K562 (cell line): Measurements from ENCODE around the gene RNF113A. TPM values are rescaled to one million over a fixed set of nuclear protein-coding genes. Genes with fewer than 3 reads are reported as not detected.

Source experiments
- ATF7 ChIP-seq: fragments of 450-650 bp; IDR thresholded peaks from 2 replicates; pipeline ENCODE4 v1.7.1; 2014; ENCODE audit warnings: mild to moderate bottlenecking, moderate library complexity
- BACH1 ChIP-seq: fragments of 200-800 bp; sonication (Bioruptor generic); IDR thresholded peaks from 2 replicates; pipeline ENCODE4 v1.6.1; 2016; ENCODE audit warnings: missing genetic modification characterization, missing compliant biosample characterization
- CBX2 ChIP-seq: fragments of 200-600 bp; sonication (generic); IDR thresholded peaks from one replicate; pipeline ENCODE4 v1.6.1; 2012; ENCODE audit warnings: mild to moderate bottlenecking, low read length, inconsistent platforms; ENCODE audit not compliant: insufficient read depth, poor library complexity, severe bottlenecking
- CREB1 ChIP-seq, 2 experiments: sonication (generic) in 1 of 2; formaldehyde crosslinking in 1 of 2; IDR thresholded peaks; 2 replicates each; pipeline versions ENCODE4 v1.6.1 to v1.8.0; 2012 to 2022; ENCODE audit warnings: inconsistent platforms in 1 of 2, mild to moderate bottlenecking in 1 of 2, missing genetic modification reagents in 1 of 2, moderate library complexity in 1 of 2
- EHMT2 ChIP-seq: fragments of 450-650 bp; IDR thresholded peaks from 2 replicates; pipeline ENCODE4 v1.6.1; 2018; ENCODE audit warnings: antibody characterized with exemption
- ETS2 ChIP-seq: IDR thresholded peaks from 2 replicates; pipeline ENCODE4 v1.6.1; 2016; ENCODE audit warnings: borderline replicate concordance, missing genetic modification characterization, mild to moderate bottlenecking, moderate library complexity, missing compliant biosample characterization; ENCODE audit not compliant: poor library complexity, severe bottlenecking
- FOXM1 ChIP-seq, 2 experiments: fragments of 450-650 bp in 1 of 2; sonication (generic) in 1 of 2; formaldehyde crosslinking in 1 of 2; IDR thresholded peaks; 2 replicates each; pipeline versions ENCODE4 v1.6.1 to v1.9.0; 2017 to 2022; ENCODE audit warnings: low read depth in 2 of 2, mild to moderate bottlenecking in 2 of 2, missing genetic modification reagents in 1 of 2, moderate library complexity in 1 of 2
- HNRNPL ChIP-seq: fragments of 200-400 bp; formaldehyde crosslinking; IDR thresholded peaks from 2 replicates; pipeline ENCODE4 v1.6.1; 2017; ENCODE audit warnings: low read depth, mild to moderate bottlenecking, low read length
- LARP7 ChIP-seq: fragments of 450-650 bp; IDR thresholded peaks from 2 replicates; pipeline ENCODE4 v1.6.1; 2016
- MYNN ChIP-seq, 2 experiments: sonication (generic); formaldehyde crosslinking in 1 of 2; IDR thresholded peaks; 2 replicates each; pipeline versions ENCODE4 v1.5.0 to v1.6.1; 2016 to 2020; ENCODE audit warnings: antibody characterized with exemption in 1 of 2, missing genetic modification reagents in 1 of 2
- NFIX ChIP-seq: fragments of 250-450 bp; sonication (Bioruptor Pico); IDR thresholded peaks from 2 replicates; pipeline ENCODE4 v1.4.0; 2020; ENCODE audit warnings: low read depth, mild to moderate bottlenecking, moderate library complexity
- NR2C2 ChIP-seq, 2 experiments: fragments of 200-800 bp in 1 of 2; sonication (Bioruptor generic) in 1 of 2; sonication (generic) in 1 of 2; formaldehyde crosslinking in 1 of 2; IDR thresholded peaks; 2 replicates each; pipeline versions ENCODE4 v1.6.1 to v1.8.0; 2016 to 2022; ENCODE audit warnings: mild to moderate bottlenecking in 1 of 2, missing compliant biosample characterization in 1 of 2, missing genetic modification characterization in 1 of 2, missing genetic modification reagents in 1 of 2
- POLR2A ChIP-seq: fragments of 450-650 bp; conservative IDR thresholded peaks from 2 replicates; pipeline ENCODE4 v1.6.1; 2016
- POLR2G ChIP-seq: fragments of 200-400 bp; formaldehyde crosslinking; IDR thresholded peaks from 2 replicates; pipeline ENCODE4 v1.6.1; 2017; ENCODE audit warnings: low read depth, mild to moderate bottlenecking, antibody characterized with exemption, low read length, moderate library complexity
- RB1 ChIP-seq: fragments of 450-650 bp; IDR thresholded peaks from 2 replicates; pipeline ENCODE4 v1.6.1; 2017; ENCODE audit warnings: low read depth, mild to moderate bottlenecking
- SAP30 ChIP-seq: fragments of 200-600 bp; sonication (generic); IDR thresholded peaks from 2 replicates; pipeline ENCODE4 v1.6.1; 2012; ENCODE audit warnings: borderline replicate concordance, low read depth, mild to moderate bottlenecking, moderate library complexity, low read length, control low read depth, inconsistent platforms; ENCODE audit not compliant: insufficient read depth, poor library complexity, severe bottlenecking
- SETDB1 ChIP-seq: IDR thresholded peaks from one replicate; pipeline ENCODE4 v1.6.1; 2012; ENCODE audit warnings: low read length, control low read depth, inconsistent platforms
- SP1 ChIP-seq: sonication (generic); formaldehyde crosslinking; IDR thresholded peaks from 2 replicates; pipeline ENCODE4 v1.8.1; 2022; ENCODE audit warnings: mild to moderate bottlenecking, missing genetic modification reagents
- TARDBP ChIP-seq: fragments of 450-650 bp; IDR thresholded peaks from 2 replicates; pipeline ENCODE4 v1.6.1; 2016
- TCF3 ChIP-seq: sonication (generic); formaldehyde crosslinking; IDR thresholded peaks from 2 replicates; pipeline ENCODE4 v1.4.0; 2020; ENCODE audit warnings: mild to moderate bottlenecking, missing genetic modification reagents
- TSC22D4 ChIP-seq: fragments of 450-650 bp; IDR thresholded peaks from 2 replicates; pipeline ENCODE4 v1.6.1; 2016; ENCODE audit warnings: missing genetic modification characterization, missing biosample characterization, control low read depth
- WHSC1 ChIP-seq: IDR thresholded peaks from one replicate; pipeline ENCODE4 v1.6.1; 2012; ENCODE audit warnings: low read length, control low read depth, inconsistent platforms
- XRCC5 ChIP-seq: fragments of 200-400 bp; formaldehyde crosslinking; IDR thresholded peaks from 2 replicates; pipeline ENCODE4 v1.6.1; 2017; ENCODE audit warnings: low read depth, mild to moderate bottlenecking, low read length
- ZBTB17 ChIP-seq: fragments of 450-650 bp; formaldehyde crosslinking; IDR thresholded peaks from 2 replicates; pipeline ENCODE4 v1.4.0; 2020; ENCODE audit warnings: mild to moderate bottlenecking
- ZEB2 ChIP-seq: fragments of 450-650 bp; IDR thresholded peaks from 2 replicates; pipeline ENCODE4 v1.6.1; 2016
- ZNF12 ChIP-seq: sonication (generic); formaldehyde crosslinking; IDR thresholded peaks from 2 replicates; pipeline ENCODE4 v1.4.0; 2020; ENCODE audit warnings: mild to moderate bottlenecking, missing genetic modification reagents
- ZNF165 ChIP-seq: fragments of 250-450 bp; sonication (Bioruptor Pico); IDR thresholded peaks from 2 replicates; pipeline ENCODE4 v1.4.0; 2020; ENCODE audit warnings: borderline replicate concordance
- ZNF263 ChIP-seq: sonication (generic); formaldehyde crosslinking; IDR thresholded peaks from 2 replicates; pipeline ENCODE4 v1.8.0; 2022; ENCODE audit warnings: mild to moderate bottlenecking, missing genetic modification reagents, borderline replicate concordance
- polyA plus RNA-seq, 8 experiments: library from polyadenylated mRNA; depleted of rRNA in 4 of 8; stranded (reverse) in 5 of 8; unstranded in 3 of 8; fragments of >200 nt; fragmentation: Nextera tagmentation in 2 of 8; fragmentation: Illumina TruSeq in 1 of 8; extraction: Ambion mirVana in 2 of 8; extraction: Trizol in 1 of 8; gene quantifications; 2 replicates each; pipeline versions ENCODE4 v1.2.1 to v1.2.3, GENCODE V29; 2011 to 2014; ENCODE audit warnings: inconsistent platforms in 1 of 8, missing spikeins in 1 of 8
- total RNA-seq, 7 experiments: library from RNA; depleted of rRNA in 6 of 7; stranded (reverse); fragments of >200 nt in 6 of 7; fragmentation: Illumina TruSeq in 2 of 7; extraction: Trizol in 2 of 7; gene quantifications; 2 replicates each; pipeline versions ENCODE4 v1.2.1 to v1.2.3, GENCODE V29; 2011 to 2021; ENCODE audit warnings: low replicate concordance in 1 of 7
- TF ChIP-seq, protein P1 (sequence below), 2 experiments: IDR thresholded peaks; 2 replicates each; pipeline ENCODE4 v1.6.1; 2011; ENCODE audit warnings: borderline replicate concordance in 1 of 2, control low read depth in 1 of 2, low read depth in 1 of 2, low read length in 1 of 2, mild to moderate bottlenecking in 1 of 2, mixed read lengths in 1 of 2, moderate library complexity in 1 of 2; ENCODE audit not compliant: insufficient read depth in 1 of 2, insufficient read length in 1 of 2, poor library complexity in 1 of 2, severe bottlenecking in 1 of 2; ENCODE audit errors: extremely low read depth in 1 of 2

Gene RNF113A
- total and polyA plus RNA-seq, 9 of the 15 experiments (the other 6 are each of a cell fraction or from before 2014, with no cell fraction given), result 21.2 to 38.4 (median 28.1) TPM

DNA sequence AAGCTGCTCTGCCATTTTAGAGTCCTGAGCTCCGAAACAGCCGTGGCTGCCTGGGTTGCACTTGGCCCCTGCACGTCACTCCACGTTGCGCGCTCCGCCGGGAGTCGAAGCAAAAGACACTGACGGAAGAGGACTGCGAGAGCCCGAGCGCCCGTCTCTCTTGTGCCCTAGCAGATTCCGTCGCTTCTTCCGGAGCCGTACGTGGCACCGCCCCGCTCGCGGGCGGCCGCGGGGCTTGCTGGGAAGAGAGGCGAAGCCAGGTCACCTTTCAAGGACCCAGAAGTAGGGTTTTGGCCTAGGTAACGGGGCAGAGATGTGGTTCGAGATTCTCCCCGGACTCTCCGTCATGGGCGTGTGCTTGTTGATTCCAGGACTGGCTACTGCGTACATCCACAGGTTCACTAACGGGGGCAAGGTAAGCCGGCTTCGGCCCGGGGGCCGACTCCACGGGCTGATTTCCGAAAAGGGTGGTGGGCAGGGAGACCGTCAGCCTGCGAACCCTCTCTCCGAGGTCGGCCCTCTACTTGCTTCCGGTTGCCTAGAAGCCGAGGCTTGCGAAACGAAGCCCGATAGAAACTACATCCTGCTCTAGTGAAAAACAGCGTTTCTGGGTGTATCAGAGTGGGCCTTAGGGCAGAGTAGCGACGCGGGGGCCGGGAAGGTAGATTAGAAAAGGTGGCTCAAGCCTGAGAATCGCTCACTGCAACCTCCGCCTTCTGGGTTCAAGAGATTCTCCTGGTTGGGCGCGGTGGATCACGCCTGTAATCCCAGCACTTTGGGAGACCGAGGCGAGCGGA lies at the start of gene RNF113A, which contains the start of gene NDUFA1 (continued):
- peak; percentile 39; the same call in 1 of the 2 replicates for TF ChIP-seq MYNN (IDR thresholded peaks at IDR 0.05)
- TF ChIP-seq MYNN (CRISPR knock-in tag; IDR thresholded peaks at IDR 0.05), result no peak
- peak; percentile 24 for TF ChIP-seq ZNF263 (CRISPR knock-in tag)
- TF ChIP-seq POLR2A, result peak; percentile 91
- peak; percentile 59 for TF ChIP-seq SAP30
- no peak for TF ChIP-seq TARDBP
- no peak for TF ChIP-seq LARP7
- TF ChIP-seq TSC22D4 (tag), result no peak
- no peak for TF ChIP-seq WHSC1
- 0 out of 2 replicates have a peak, but pooled peaks have one; percentile 34 for TF ChIP-seq RB1
- TF ChIP-seq ZEB2, result no peak
- TF ChIP-seq ZNF165 (CRISPR knock-in tag), result no peak
- TF ChIP-seq ETS2 (tag), result no peak
- no peak for TF ChIP-seq ZBTB17 (CRISPR knock-in tag)
- TF ChIP-seq FOXM1 (IDR thresholded peaks at IDR 0.05; ENCODE audit: low read depth), result no peak
- TF ChIP-seq FOXM1 (CRISPR knock-in tag; IDR thresholded peaks at IDR 0.05; ENCODE audit: low read depth), result no peak
- no peak for TF ChIP-seq SETDB1
- TF ChIP-seq CBX2, result no peak
- TF ChIP-seq, protein P1, sequence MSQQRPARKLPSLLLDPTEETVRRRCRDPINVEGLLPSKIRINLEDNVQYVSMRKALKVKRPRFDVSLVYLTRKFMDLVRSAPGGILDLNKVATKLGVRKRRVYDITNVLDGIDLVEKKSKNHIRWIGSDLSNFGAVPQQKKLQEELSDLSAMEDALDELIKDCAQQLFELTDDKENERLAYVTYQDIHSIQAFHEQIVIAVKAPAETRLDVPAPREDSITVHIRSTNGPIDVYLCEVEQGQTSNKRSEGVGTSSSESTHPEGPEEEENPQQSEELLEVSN (IDR thresholded peaks at IDR 0.05; ENCODE audit: borderline replicate concordance in 1 of 2, extremely low read depth in 1 of 2, insufficient read depth in 1 of 2, insufficient read length in 1 of 2, low read depth in 1 of 2, low read length in 1 of 2, poor library complexity in 1 of 2, severe bottlenecking in 1 of 2), result peak; percentile 73 to 76
- no peak for TF ChIP-seq NFIX (CRISPR knock-in tag)
- TF ChIP-seq CREB1 (IDR thresholded peaks at IDR 0.05), result peak; percentile 65; the same call in 1 of the 2 replicates
- TF ChIP-seq CREB1 (CRISPR knock-in tag; IDR thresholded peaks at IDR 0.05), result peak; percentile 78
- TF ChIP-seq POLR2G, result peak; percentile 99
- peak; percentile 64; the same call in 1 of the 2 replicates for TF ChIP-seq ZNF12
- peak; percentile 77 for TF ChIP-seq NR2C2 (CRISPR knock-in tag; IDR thresholded peaks at IDR 0.05)
- TF ChIP-seq NR2C2 (tag; IDR thresholded peaks at IDR 0.05), result peak; percentile 79; the same call in 1 of the 2 replicates
- TF ChIP-seq ATF7, result peak; percentile 46; the same call in 1 of the 2 replicates
- TF ChIP-seq HNRNPL, result no peak
- TF ChIP-seq TCF3 (CRISPR knock-in tag), result peak; percentile 30
- peak; percentile 49; the same call in 1 of the 2 replicates for TF ChIP-seq SP1 (CRISPR knock-in tag)
- no peak for TF ChIP-seq EHMT2
- no peak for TF ChIP-seq BACH1
- 0 out of 2 replicates have a peak, but pooled peaks have one; percentile 54 for TF ChIP-seq XRCC5
